Adrenal gland (tissue), 12 donors: ENCODE data around the gene GKN2. TPM values are rescaled to one million over a fixed set of nuclear protein-coding genes. Genes with fewer than 3 reads are reported as not detected.

Source experiments
- DNase-seq, 7 donors: peaks; one replicate each; pipeline ENCODE4 v3.0.0-alpha.2; 2019 to 2020
- H3K27ac ChIP-seq, 5 donors: fragments of 200-600 bp; sonication (generic) in 4 of 5; 1 replicate in 3 of 5; 2 replicates in 2 of 5; pipeline versions ENCODE4 v1.5.1 to v1.8.0; 2016 to 2020; ENCODE audit warnings: mild to moderate bottlenecking in 1 of 5
- H3K27me3 ChIP-seq: fragments of 200-600 bp; 2 replicates; pipeline ENCODE4 v1.8.0; 2021
- H3K36me3 ChIP-seq, 2 donors: fragments of 200-600 bp; replicated peaks in 1 of 2; 1 replicate in 1 of 2; 2 replicates in 1 of 2; pipeline versions ENCODE4 v1.5.1 to v1.8.0; 2018 to 2022
- H3K4me1 ChIP-seq, 2 donors: fragments of 200-600 bp; replicated peaks in 1 of 2; 1 replicate in 1 of 2; 2 replicates in 1 of 2; pipeline versions ENCODE4 v1.5.1 to v1.8.0; 2018 to 2021
- H3K4me3 ChIP-seq, 4 donors: fragments of 200-600 bp; sonication (generic) in 3 of 4; one replicate each; pipeline ENCODE4 v1.5.1; 2016 to 2018
- H3K9me3 ChIP-seq, 3 donors: fragments of 200-600 bp; sonication (generic) in 1 of 3; replicated peaks in 1 of 3; 1 replicate in 2 of 3; 2 replicates in 1 of 3; pipeline versions ENCODE4 v1.5.1 to v1.8.0; 2016 to 2021
- POLR2A ChIP-seq, 2 donors: fragments of 450-650 bp; IDR thresholded peaks; one replicate each; pipeline ENCODE4 v1.6.1; 2017; ENCODE audit warnings: antibody characterized with exemption in 2 of 2, mild to moderate bottlenecking in 2 of 2, moderate library complexity in 1 of 2
- WGBS, 4 donors: extraction: QIAGEN DNeasy Blood & Tissue Kit in 2 of 4; methylation state at CpG; one replicate each; pipeline versions ENCODE4 v1.1.5 to v1.1.7; 2013 to 2017; 5-methylcytosine and 5-hydroxymethylcytosine counted together
- intact Hi-C, 2 donors: fragments of 100-400 bp; cut with DNase I; formaldehyde crosslinking; loops; one replicate each; pipeline versions ENCODE4 v1.14.1 to v1.15.0; 2022 to 2023
- polyA plus RNA-seq, 3 donors: library from polyadenylated mRNA; stranded (reverse); fragments of 200-250 nt in 2 of 3; fragments of 350-450 nt in 1 of 3; fragmentation: Illumina TruSeq in 1 of 3; extraction: RNeasy Lipid Tissue Mini Kit (QIAGEN cat#74804) in 1 of 3; gene quantifications; one replicate each; pipeline ENCODE4 v1.2.3, GENCODE V29; 2013 to 2014
- total RNA-seq, 9 donors: library from RNA; depleted of rRNA in 4 of 9; stranded (reverse); fragments of >200 nt in 4 of 9; fragments of 120-200 nt in 1 of 9; fragmentation: NEBNext Ultra II Directional in 1 of 9; extraction: Animal tissue kit (Norgen Biotek cat#: 25700) in 1 of 9; gene quantifications; one replicate each; pipeline versions ENCODE4 v1.1.0 to v1.2.4, GENCODE V29; 2013 to 2023
- TF ChIP-seq, protein P1 (sequence below), 6 experiments: fragments of 450-650 bp in 4 of 6; fragments of 200-600 bp in 2 of 6; sonication (generic) in 1 of 6; IDR thresholded peaks; 1 replicate in 5 of 6; 2 replicates in 1 of 6; pipeline versions ENCODE4 v1.5.1 to v1.8.0; 2016 to 2021; ENCODE audit warnings: antibody characterized with exemption in 6 of 6, mild to moderate bottlenecking in 2 of 6, moderate library complexity in 1 of 6
- donor health status: healthy with polysubstance abuse.
- donor health status: Bipolar disorder and iron deficiency.
- donor health status: DM: yes; HTN: yes; CAD: no.
- donor health status: DM: no; HTN: no; CAD: no.
- donor health status: DM: no; HTN: no; CAD: no.
- donor health status: DM: yes; HTN: yes; CAD: no.

Gene GKN2
- total and polyA plus RNA-seq, 12 donors = 0.27 to 0.31 TPM; not detected in 10

DNA sequence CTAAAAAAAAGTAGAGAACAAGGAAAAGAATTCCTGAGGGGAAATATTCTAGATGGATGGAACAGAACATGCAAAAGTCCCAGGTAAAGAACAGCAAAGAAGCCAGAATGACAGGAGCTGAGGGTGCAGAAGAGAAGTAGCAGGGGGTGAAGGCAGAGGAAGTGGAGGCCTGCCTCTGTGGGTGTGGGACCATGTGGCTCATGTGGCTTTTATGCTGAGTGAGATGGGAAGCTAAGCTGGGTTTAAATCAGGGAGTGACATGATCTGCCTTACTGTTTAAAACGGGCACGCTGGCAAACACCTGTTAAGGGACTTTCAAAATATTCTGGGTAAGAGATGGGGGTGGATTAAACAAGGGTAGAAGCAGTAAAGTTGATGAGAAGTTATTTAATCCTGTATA is 40.0 kb downstream of the GKN2 start:
- peaks cover 7 to 25% of the 10 kb centered on the region in 2 donors for H3K4me1 ChIP-seq
- H3K27me3 ChIP-seq = no peaks in the 10 kb centered on the region
- no peak overlapping the region for H3K4me3 ChIP-seq
- H3K9me3 ChIP-seq = no peaks in the 10 kb centered on the region
- H3K27ac ChIP-seq = no peak overlapping the region
- DNase-seq = peak in 1 of 7 donors; percentile 40
- no peak for TF ChIP-seq POLR2A (IDR thresholded peaks at IDR 0.05)
- TF ChIP-seq, protein P1, sequence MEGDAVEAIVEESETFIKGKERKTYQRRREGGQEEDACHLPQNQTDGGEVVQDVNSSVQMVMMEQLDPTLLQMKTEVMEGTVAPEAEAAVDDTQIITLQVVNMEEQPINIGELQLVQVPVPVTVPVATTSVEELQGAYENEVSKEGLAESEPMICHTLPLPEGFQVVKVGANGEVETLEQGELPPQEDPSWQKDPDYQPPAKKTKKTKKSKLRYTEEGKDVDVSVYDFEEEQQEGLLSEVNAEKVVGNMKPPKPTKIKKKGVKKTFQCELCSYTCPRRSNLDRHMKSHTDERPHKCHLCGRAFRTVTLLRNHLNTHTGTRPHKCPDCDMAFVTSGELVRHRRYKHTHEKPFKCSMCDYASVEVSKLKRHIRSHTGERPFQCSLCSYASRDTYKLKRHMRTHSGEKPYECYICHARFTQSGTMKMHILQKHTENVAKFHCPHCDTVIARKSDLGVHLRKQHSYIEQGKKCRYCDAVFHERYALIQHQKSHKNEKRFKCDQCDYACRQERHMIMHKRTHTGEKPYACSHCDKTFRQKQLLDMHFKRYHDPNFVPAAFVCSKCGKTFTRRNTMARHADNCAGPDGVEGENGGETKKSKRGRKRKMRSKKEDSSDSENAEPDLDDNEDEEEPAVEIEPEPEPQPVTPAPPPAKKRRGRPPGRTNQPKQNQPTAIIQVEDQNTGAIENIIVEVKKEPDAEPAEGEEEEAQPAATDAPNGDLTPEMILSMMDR (IDR thresholded peaks at IDR 0.05) = no peak
- H3K36me3 ChIP-seq = no peaks in the 10 kb centered on the region
- intact Hi-C loops = loop anchor here in 1 of 2 donors (10.0 kb wide), 1 partner anchor 78 kb away; no protein-coding TSS in a partner anchor
- 33 to 68% (median 36%) methylated on average over 2 of the region's 2 CpGs for WGBS, 4 donors

DNA sequence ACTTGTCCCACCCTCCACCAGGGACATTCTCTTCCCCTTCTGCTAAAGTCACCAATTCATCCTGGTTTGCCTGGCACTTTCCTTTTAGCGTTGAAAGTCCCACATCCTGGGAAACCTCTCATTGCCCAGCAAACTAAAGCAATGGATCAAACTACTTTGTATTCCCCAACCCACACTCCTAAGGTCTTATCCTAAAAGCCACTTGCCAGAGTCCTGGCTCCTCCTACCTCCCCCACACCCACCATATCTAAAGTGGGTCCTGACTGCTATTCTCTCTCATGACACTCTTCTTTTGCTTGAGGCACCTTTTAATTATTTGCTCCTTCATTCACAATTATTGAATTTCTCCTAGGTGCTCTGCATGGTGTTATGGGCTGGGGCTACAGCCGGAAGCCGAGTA is 40.6 kb downstream of the GKN2 start:
- peaks cover 7 to 26% of the 10 kb centered on the region in 2 donors for H3K4me1 ChIP-seq
- no peaks in the 10 kb centered on the region for H3K36me3 ChIP-seq
- H3K27ac ChIP-seq = no peak overlapping the region
- no peak overlapping the region for H3K4me3 ChIP-seq
- no peak for TF ChIP-seq POLR2A (IDR thresholded peaks at IDR 0.05)
- TF ChIP-seq, protein P1 (IDR thresholded peaks at IDR 0.05) = no peak
- no peak for DNase-seq
- WGBS, 4 donors = 88 to 100% (median 92%) methylated on average over 3 of the region's 3 CpGs
- no peaks in the 10 kb centered on the region for H3K27me3 ChIP-seq
- intact Hi-C loops = loop anchor here in 1 of 2 donors (10.0 kb wide), 1 partner anchor 77 kb away; no protein-coding TSS in a partner anchor
- H3K9me3 ChIP-seq = no peaks in the 10 kb centered on the region

DNA sequence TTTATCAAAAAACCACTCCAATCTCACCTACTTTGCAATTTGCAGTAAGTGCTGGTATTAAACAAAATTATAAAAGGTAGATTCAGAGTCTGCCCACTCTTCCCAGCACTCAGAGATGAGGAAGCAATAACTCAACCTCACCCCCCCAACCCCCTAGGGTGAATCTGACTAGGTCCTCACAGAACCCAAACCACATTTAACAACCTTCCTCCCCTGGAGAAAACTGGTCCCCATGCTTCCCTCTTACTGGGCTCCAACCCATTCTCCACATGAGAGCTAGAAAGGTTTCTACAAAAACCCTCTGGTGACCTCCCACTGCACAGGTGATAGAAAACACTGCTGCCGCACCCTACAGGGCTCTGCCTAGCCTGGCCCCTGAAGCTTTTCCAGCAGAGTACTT is 41.0 kb downstream of the GKN2 start:
- 96 to 100% (median 100%) methylated on average over 1 of the region's 1 CpG for WGBS, 4 donors
- TF ChIP-seq, protein P1 (IDR thresholded peaks at IDR 0.05) = no peak
- TF ChIP-seq POLR2A (IDR thresholded peaks at IDR 0.05) = no peak
- H3K27me3 ChIP-seq = no peaks in the 10 kb centered on the region
- H3K4me3 ChIP-seq = no peak overlapping the region
- intact Hi-C loops = loop anchor here in 1 of 2 donors (10.0 kb wide), 1 partner anchor 77 kb away; no protein-coding TSS in a partner anchor
- no peaks in the 10 kb centered on the region for H3K9me3 ChIP-seq
- H3K36me3 ChIP-seq = no peaks in the 10 kb centered on the region
- DNase-seq = no peak
- peaks cover 7 to 26% of the 10 kb centered on the region in 2 donors for H3K4me1 ChIP-seq
- no peak overlapping the region for H3K27ac ChIP-seq

DNA sequence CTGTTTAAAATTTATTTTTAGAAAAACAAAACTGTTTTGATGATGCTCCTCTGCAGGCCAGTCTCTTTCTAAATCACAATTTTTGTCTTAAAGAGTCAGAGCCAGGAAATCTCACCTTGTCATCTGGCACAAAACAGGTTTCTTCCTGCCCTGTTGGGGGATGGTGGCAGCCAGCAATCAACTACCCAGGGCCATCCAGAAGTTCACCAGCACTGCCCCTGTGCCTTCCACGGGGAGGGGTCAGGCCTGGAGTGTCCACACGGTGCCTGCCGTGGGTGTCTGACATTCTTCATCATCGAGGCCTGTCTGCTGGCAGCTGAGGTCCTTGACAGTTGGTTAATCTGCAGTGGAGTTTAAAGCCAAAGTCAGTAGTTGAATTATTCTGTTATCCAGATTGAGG is 41.4 kb downstream of the GKN2 start:
- no peaks in the 10 kb centered on the region for H3K27me3 ChIP-seq
- intact Hi-C loops = loop anchor here in 1 of 2 donors (10.0 kb wide), 1 partner anchor 76 kb away; no protein-coding TSS in a partner anchor
- H3K9me3 ChIP-seq = no peaks in the 10 kb centered on the region
- H3K27ac ChIP-seq = no peak overlapping the region
- peaks cover 7 to 26% of the 10 kb centered on the region in 2 donors for H3K4me1 ChIP-seq
- WGBS, 4 donors = 58 to 84% (median 75%) methylated on average over 2 to 4 of the region's 4 CpGs
- DNase-seq = no peak
- no peaks in the 10 kb centered on the region for H3K36me3 ChIP-seq
- H3K4me3 ChIP-seq = no peak overlapping the region
- no peak for TF ChIP-seq POLR2A (IDR thresholded peaks at IDR 0.05)
- TF ChIP-seq, protein P1 (IDR thresholded peaks at IDR 0.05) = no peak
